HFF-Myc (cell line): ENCODE data around the gene SLC16A4.

Experiments
- DNase-seq: peaks from one replicate; pipeline ENCODE4 v3.0.0-alpha.2; 2011; ENCODE audit warnings: low read depth; ENCODE audit errors: extremely low read depth
- H3K4me3 ChIP-seq: replicated peaks from 2 replicates; pipeline ENCODE4 v1.5.1; 2011; ENCODE audit warnings: low read depth, mild to moderate bottlenecking, control low read depth, low read length
- CTCF ChIP-seq: IDR thresholded peaks from 2 replicates; pipeline ENCODE4 v1.5.1; 2012; ENCODE audit warnings: mild to moderate bottlenecking, low read depth, low read length, control low read depth; ENCODE audit errors: missing control alignments

Gene SLC16A4

GRCh38 chr1:110383251-110383990, 7.4 kb downstream of the SLC16A4 start:
- H3K4me3 ChIP-seq: no peak overlapping the region

GRCh38 chr1:110380672-110381283, 10.0 kb downstream of the SLC16A4 start:
- H3K4me3 ChIP-seq: no peak overlapping the region
- DNase-seq: no peak
- no peak for TF ChIP-seq CTCF

More at GRCh38 chr1:110383251-110383990, 7.4 kb downstream of the SLC16A4 start:
- no peak for TF ChIP-seq CTCF
- DNase-seq: no peak

GRCh38 chr1:110375490-110375889, 15.3 kb downstream of the SLC16A4 start:
- no peak for DNase-seq
- TF ChIP-seq CTCF: no peak
- H3K4me3 ChIP-seq: no peak overlapping the region

- DNase-seq: no peak
- no peak overlapping the region for H3K4me3 ChIP-seq
- no peak for TF ChIP-seq CTCF
These were observed 20.0 kb downstream of the SLC16A4 start for GRCh38 chr1:110370827-110371226.

- TF ChIP-seq CTCF: no peak
- no peak for DNase-seq
- H3K4me3 ChIP-seq: no peak overlapping the region
These were observed 26.6 kb downstream of the SLC16A4 start for GRCh38 chr1:110364221-110364620.

GRCh38 chr1:110361856-110362255, 29.0 kb downstream of the SLC16A4 start:
- no peak for DNase-seq
- H3K4me3 ChIP-seq: no peak overlapping the region
- TF ChIP-seq CTCF: no peak

GRCh38 chr1:110360431-110360830, 30.4 kb downstream of the SLC16A4 start:
- H3K4me3 ChIP-seq: no peak overlapping the region
- no peak for DNase-seq
- TF ChIP-seq CTCF: no peak
